Measurements from ENCODE around the gene NOD2.

NOD2 gene

GRCh38 chr16:50717494-50717893, 24.1 kb downstream of the NOD2 start:
- DNase-seq (ENCODE audit: low read depth), result no peak

- no peak for DNase-seq (ENCODE audit: low read depth)
Measured at GRCh38 chr16:50718061-50718760, 24.8 kb downstream of the NOD2 start.

- no peak for DNase-seq (ENCODE audit: low read depth)
Measured at GRCh38 chr16:50718761-50719400, 25.5 kb downstream of the NOD2 start.

GRCh38 chr16:50719401-50720337, 26.3 kb downstream of the NOD2 start:
- no peak for DNase-seq (ENCODE audit: low read depth)

GRCh38 chr16:50721549-50722404, 28.4 kb downstream of the NOD2 start:
- DNase-seq (ENCODE audit: low read depth), result no peak

- no peak for DNase-seq (ENCODE audit: low read depth)
Measured at GRCh38 chr16:50722405-50722737, 29.0 kb downstream of the NOD2 start.

GRCh38 chr16:50722960-50723359, 29.6 kb downstream of the NOD2 start:
- DNase-seq (ENCODE audit: low read depth), result no peak

GRCh38 chr16:50724306-50724705, 30.9 kb downstream of the NOD2 start:
- DNase-seq (ENCODE audit: low read depth), result no peak

GRCh38 chr16:50731130-50731988, 38.0 kb downstream of the NOD2 start:
- DNase-seq (ENCODE audit: low read depth), result no peak

- DNase-seq (ENCODE audit: low read depth), result no peak
Measured at GRCh38 chr16:50731989-50732832, 38.8 kb downstream of the NOD2 start.

- no peak for DNase-seq (ENCODE audit: low read depth)
Measured at GRCh38 chr16:50733468-50733867, 40.1 kb downstream of the NOD2 start.

GRCh38 chr16:50735629-50736122, 42.3 kb downstream of the NOD2 start:
- no peak for DNase-seq (ENCODE audit: low read depth)

GRCh38 chr16:50736448-50736847, 43.0 kb downstream of the NOD2 start:
- DNase-seq (ENCODE audit: low read depth), result no peak

- DNase-seq (ENCODE audit: low read depth), result no peak
Measured at GRCh38 chr16:50737420-50737959, 44.1 kb downstream of the NOD2 start.

GRCh38 chr16:50739031-50739430, 45.6 kb downstream of the NOD2 start:
- DNase-seq (ENCODE audit: low read depth), result no peak

GRCh38 chr16:50740736-50741135, 47.3 kb downstream of the NOD2 start:
- no peak for DNase-seq (ENCODE audit: low read depth)

- no peak for DNase-seq (ENCODE audit: low read depth)
Measured at GRCh38 chr16:50741225-50741780, 47.9 kb downstream of the NOD2 start.

- peak; percentile 96 for DNase-seq (ENCODE audit: low read depth)
Measured at GRCh38 chr16:50741781-50742575, 48.6 kb downstream of the NOD2 start, which contains the start of gene CYLD. CYLD (plus strand) TSS chr16:50742086; CDS start chr16:50749699, 7,613 bp downstream.

Data from HS-27A (cell line).